ENCODE measurements around the gene ODF4.
"Not testable (repeated sequence)": the region's sequence is repeated elsewhere in the genome, so short reads cannot be mapped to it uniquely, and the experiment has no call there.

ODF4 gene

GRCh38 chr17:8326511-8327302 lies 12.9 kb upstream of the ODF4 start:
- DNase-seq (ENCODE audit: low read depth in 2 of 2), result no peak

GRCh38 chr17:8327303-8327649 lies 12.4 kb upstream of the ODF4 start:
- DNase-seq (ENCODE audit: low read depth in 2 of 2), result no peak

GRCh38 chr17:8332128-8332527 lies 7.5 kb upstream of the ODF4 start:
- DNase-seq (ENCODE audit: low read depth in 2 of 2), result no peak

GRCh38 chr17:8332688-8333087 lies 7.0 kb upstream of the ODF4 start:
- no peak for DNase-seq (ENCODE audit: low read depth in 2 of 2)

- no peak for DNase-seq (ENCODE audit: low read depth in 2 of 2)
These were observed 6.4 kb upstream of the ODF4 start for GRCh38 chr17:8333281-8333680.

GRCh38 chr17:8337802-8338752 lies 1.6 kb upstream of the ODF4 start:
- no peak for DNase-seq (ENCODE audit: low read depth in 2 of 2)

GRCh38 chr17:8338753-8339140 lies 893 bp upstream of the ODF4 start:
- DNase-seq (ENCODE audit: low read depth in 2 of 2), result no peak

- DNase-seq (ENCODE audit: low read depth in 2 of 2), result no peak
These were observed 1.8 kb downstream of the ODF4 start for GRCh38 chr17:8341456-8341855.

- DNase-seq (ENCODE audit: low read depth in 2 of 2), result no peak
These were observed 5.5 kb downstream of the ODF4 start for GRCh38 chr17:8345052-8345690.

GRCh38 chr17:8345951-8346665 lies 6.5 kb downstream of the ODF4 start:
- DNase-seq (ENCODE audit: low read depth in 2 of 2), result no peak

GRCh38 chr17:8347001-8347400 lies 7.4 kb downstream of the ODF4 start:
- DNase-seq (ENCODE audit: low read depth in 2 of 2), result not testable (repeated sequence)

- no peak for DNase-seq (ENCODE audit: low read depth in 2 of 2)
These were observed 10.7 kb downstream of the ODF4 start for GRCh38 chr17:8350339-8350738.

GRCh38 chr17:8353736-8354135 lies 14.1 kb downstream of the ODF4 start:
- DNase-seq (ENCODE audit: low read depth in 2 of 2), result no peak

- DNase-seq (ENCODE audit: low read depth in 2 of 2), result no peak
These were observed 14.6 kb downstream of the ODF4 start for GRCh38 chr17:8354236-8354635.

- no peak for DNase-seq (ENCODE audit: low read depth in 2 of 2)
These were observed 18.3 kb downstream of the ODF4 start for GRCh38 chr17:8357910-8358309.

GRCh38 chr17:8359769-8360168 lies 20.1 kb downstream of the ODF4 start:
- DNase-seq (ENCODE audit: low read depth in 2 of 2), result no peak

- no peak for DNase-seq (ENCODE audit: low read depth in 2 of 2)
These were observed 20.6 kb downstream of the ODF4 start for GRCh38 chr17:8360260-8360659.

GRCh38 chr17:8360751-8361150 lies 21.1 kb downstream of the ODF4 start:
- no peak for DNase-seq (ENCODE audit: low read depth in 2 of 2)

GRCh38 chr17:8362651-8363332 lies 23.2 kb downstream of the ODF4 start:
- DNase-seq (ENCODE audit: low read depth in 2 of 2), result no peak

GRCh38 chr17:8365143-8365542 lies 25.5 kb downstream of the ODF4 start:
- DNase-seq (ENCODE audit: low read depth in 2 of 2), result no peak

- no peak for DNase-seq (ENCODE audit: low read depth in 2 of 2)
These were observed 26.6 kb downstream of the ODF4 start for GRCh38 chr17:8366231-8366630.

Measured in stimulated activated CD8-positive, alpha-beta memory T cell treated with anti-CD3 and anti-CD28 coated beads, Interleukin-7, amount 100 ng/mL, for 1 hour (primary cell).